Prostate gland (tissue), 2 donors: ENCODE measurements around the gene LCN15. TPM values are rescaled to one million over a fixed set of nuclear protein-coding genes. Genes with fewer than 3 reads are reported as not detected.

Experiments
- DNase-seq: peaks from one replicate; pipeline ENCODE4 v3.0.0-alpha.2; 2019; ENCODE audit warnings: low spot score
- H3K27ac ChIP-seq, 2 donors: fragments of 200-600 bp; sonication (generic); 2 replicates each; pipeline ENCODE4 v1.5.1; 2017 to 2019
- H3K27me3 ChIP-seq: fragments of 200-600 bp; sonication (generic); replicated peaks from 2 replicates; pipeline ENCODE4 v1.5.1; 2019; ENCODE audit not compliant: insufficient read depth
- H3K36me3 ChIP-seq, 2 donors: fragments of 200-600 bp; sonication (generic); 1 replicate in 1 of 2; 2 replicates in 1 of 2; pipeline versions ENCODE4 v1.5.1 to v1.8.1; 2017 to 2019
- H3K4me1 ChIP-seq: fragments of 200-600 bp; sonication (generic); replicated peaks from 2 replicates; pipeline ENCODE4 v1.5.1; 2019
- H3K4me3 ChIP-seq, 2 donors: fragments of 200-600 bp; sonication (generic); 2 replicates each; pipeline ENCODE4 v1.5.1; 2017 to 2019
- H3K9me3 ChIP-seq: fragments of 200-600 bp; sonication (generic); 2 replicates; pipeline ENCODE4 v1.5.1; 2017
- CTCF ChIP-seq, 4 experiments: fragments of 200-600 bp in 2 of 4; fragments of 450-650 bp in 2 of 4; sonication (generic) in 2 of 4; IDR thresholded peaks; 1 replicate in 3 of 4; 2 replicates in 1 of 4; pipeline ENCODE4 v1.5.1; 2016 to 2019; ENCODE audit warnings: antibody characterized with exemption in 4 of 4, mild to moderate bottlenecking in 2 of 4, moderate library complexity in 2 of 4
- POLR2A ChIP-seq: fragments of 450-650 bp; IDR thresholded peaks from one replicate; pipeline ENCODE4 v1.6.1; 2016; ENCODE audit warnings: antibody characterized with exemption, mild to moderate bottlenecking
- POLR2AphosphoS5 ChIP-seq: sonication (generic); formaldehyde crosslinking; IDR thresholded peaks from one replicate; pipeline ENCODE4 v1.6.1; 2017; ENCODE audit warnings: antibody characterized with exemption
- WGBS: methylation state at CpG from one replicate; pipeline ENCODE4 v1.1.5; 2018; 5-methylcytosine and 5-hydroxymethylcytosine counted together
- intact Hi-C: fragments of 100-400 bp; cut with DNase I; formaldehyde crosslinking; loops from one replicate; pipeline ENCODE4 v1.14.2; 2022
- total RNA-seq, 2 donors: library from RNA; depleted of rRNA; stranded (reverse); fragments of >200 nt; gene quantifications; one replicate each; pipeline ENCODE4 v1.1.0, GENCODE V29; 2016

LCN15 gene
- total RNA-seq, 2 donors from 2014 or later: 0.40 TPM; not detected in 1

DNA sequence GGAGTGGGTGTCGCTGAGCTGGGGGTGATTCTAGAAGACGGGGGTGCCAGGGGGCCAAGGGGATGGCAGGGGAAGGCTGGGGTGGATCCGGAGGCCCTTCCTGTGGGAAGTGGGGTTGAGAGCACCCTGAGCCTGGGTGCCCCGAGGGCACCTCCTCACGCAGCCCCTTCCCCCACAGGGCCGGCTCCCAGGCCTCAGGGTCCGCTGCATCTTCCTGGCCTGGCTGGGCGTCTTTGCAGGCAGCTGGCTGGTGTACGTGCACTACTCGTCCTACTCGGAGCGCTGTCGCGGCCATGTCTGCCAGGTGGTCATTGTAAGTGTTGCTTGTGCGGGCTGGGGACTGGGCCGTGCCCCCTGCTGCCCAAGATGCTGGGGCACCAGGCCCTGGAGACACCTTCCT, 46.9 kb downstream of the LCN15 start:
- DNase-seq: no peak
- Histone ChIP-seq H3K4me1 (no peaks in the 10 kb centered on the region), H3K4me3 (no peak overlapping the region), H3K36me3 (no peaks in the 10 kb centered on the region), H3K27ac (no peak overlapping the region), H3K9me3 (no peaks in the 10 kb centered on the region), H3K27me3 (no peaks in the 10 kb centered on the region)
- TF ChIP-seq CTCF (IDR thresholded peaks at IDR 0.05): no peak
- TF ChIP-seq POLR2A: no peak
- no peak for TF ChIP-seq POLR2AphosphoS5
- WGBS: 89% methylated on average over 16 of the region's 16 CpGs
- intact Hi-C loops: loop anchor here (2.0 kb wide), 1 partner anchor 13 kb away; no protein-coding TSS in a partner anchor

DNA sequence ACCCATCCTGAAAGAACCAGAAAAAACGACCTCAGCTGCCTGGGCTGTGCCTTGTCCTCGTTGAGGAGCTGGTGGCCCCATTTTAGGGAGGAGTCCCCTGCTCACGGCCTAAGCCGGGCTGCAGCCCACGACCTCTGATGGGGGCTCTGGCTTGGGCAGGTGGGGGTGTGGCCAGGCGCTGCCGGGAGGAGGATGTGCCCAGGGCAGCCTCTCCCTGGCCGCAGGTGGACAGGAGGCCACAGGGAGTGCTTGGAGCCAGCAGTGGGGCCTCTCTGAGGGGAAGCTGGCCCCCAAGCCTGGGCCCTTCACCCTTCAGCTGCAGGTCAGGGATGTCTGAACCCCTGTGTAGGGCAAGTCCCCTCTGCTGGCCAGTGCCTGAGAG, 49.4 kb downstream of the LCN15 start:
- Histone ChIP-seq H3K4me3 (no peak overlapping the region), H3K27me3 (no peaks in the 10 kb centered on the region), H3K27ac (no peak overlapping the region), H3K36me3 (no peaks in the 10 kb centered on the region), H3K4me1 (peaks cover 6% of the 10 kb centered on the region), H3K9me3 (no peaks in the 10 kb centered on the region)
- WGBS: 60% methylated on average over 8 of the region's 8 CpGs
- DNase-seq: no peak
- TF ChIP-seq POLR2AphosphoS5: no peak
- no peak for TF ChIP-seq CTCF (IDR thresholded peaks at IDR 0.05)
- no peak for TF ChIP-seq POLR2A
- intact Hi-C loops: no loop called here

DNA sequence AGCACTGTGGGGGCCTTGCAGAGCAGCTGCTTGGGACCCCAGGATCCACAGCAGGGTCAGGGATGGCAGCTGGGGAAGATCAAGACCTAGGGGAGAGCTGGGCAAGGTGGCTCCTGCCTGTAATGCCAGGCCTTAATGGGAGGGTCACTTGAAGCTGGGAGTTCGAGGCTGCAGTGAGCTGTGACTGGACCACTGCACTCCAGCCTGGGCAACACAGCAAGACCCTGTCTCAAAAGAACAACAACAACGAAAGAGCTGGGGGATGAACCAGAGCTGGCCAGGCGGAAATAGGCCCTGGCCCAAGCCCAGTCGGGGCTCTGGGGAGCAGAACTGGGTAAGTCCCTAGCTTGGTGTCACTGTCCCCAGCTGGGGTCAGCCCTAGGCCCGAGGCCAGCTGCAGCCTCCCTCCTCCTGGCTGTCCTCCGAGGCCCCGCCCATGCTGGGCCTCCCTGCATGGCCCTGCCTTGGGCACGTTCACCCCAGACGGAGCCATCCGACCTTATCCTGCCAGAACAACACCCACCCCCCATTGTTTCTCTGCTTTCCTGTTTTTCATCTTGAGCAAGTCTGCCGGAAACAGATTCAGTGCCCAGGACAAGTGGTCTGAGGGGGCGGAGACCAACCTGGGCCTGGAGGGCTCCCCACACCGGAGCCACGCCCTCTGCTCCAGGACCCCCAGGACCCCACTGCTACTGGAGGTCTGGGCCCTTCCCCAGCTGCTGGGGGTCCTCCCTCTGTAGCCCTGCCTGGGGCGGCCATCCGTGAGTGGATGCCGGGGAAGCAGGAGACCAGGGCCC, 50.0 kb downstream of the LCN15 start:
- no peak for DNase-seq
- H3K36me3 ChIP-seq: no peaks in the 10 kb centered on the region
- peaks cover 6% of the 10 kb centered on the region for H3K4me1 ChIP-seq
- intact Hi-C loops: no loop called here
- H3K27ac ChIP-seq: no peak overlapping the region
- H3K4me3 ChIP-seq: no peak overlapping the region
- H3K27me3 ChIP-seq: no peaks in the 10 kb centered on the region
- no peaks in the 10 kb centered on the region for H3K9me3 ChIP-seq
- WGBS: 68% methylated on average over 17 of the region's 17 CpGs
- TF ChIP-seq POLR2A (no peak), CTCF (IDR thresholded peaks at IDR 0.05) (no peak), POLR2AphosphoS5 (peak; percentile 18)

DNA sequence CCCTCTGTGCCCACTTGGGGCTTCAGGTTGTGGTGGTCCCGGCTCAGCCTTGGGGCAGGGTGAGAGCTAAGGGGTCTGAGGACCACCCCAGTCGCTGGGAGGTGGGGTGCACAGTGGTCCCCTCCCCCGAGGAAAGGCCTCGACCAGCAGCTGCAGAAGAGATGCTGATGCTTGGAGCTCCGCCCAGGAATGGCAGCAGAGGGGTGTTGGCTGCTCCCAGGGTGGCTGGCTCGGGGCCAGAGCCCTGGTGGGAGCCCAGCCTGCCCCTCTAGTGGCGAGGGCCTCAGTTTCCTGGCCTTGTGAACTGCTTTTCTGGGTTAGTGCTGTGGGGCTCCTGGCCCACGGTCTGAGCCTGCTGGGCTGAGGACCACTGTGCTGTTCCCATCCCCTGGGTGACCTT, 50.8 kb downstream of the LCN15 start:
- DNase-seq: no peak
- Histone ChIP-seq H3K27ac (peak overlapping the region in 1 of 2 donors; percentile 45), H3K4me3 (peak overlapping the region; percentile 38 to 57)

More for the DNA sequence above, 50.8 kb downstream of the LCN15 start:
- Histone ChIP-seq H3K4me1 (peaks cover 6% of the 10 kb centered on the region), H3K36me3 (no peaks in the 10 kb centered on the region), H3K9me3 (no peaks in the 10 kb centered on the region), H3K27me3 (no peaks in the 10 kb centered on the region)
- 36% methylated on average over 8 of the region's 8 CpGs for WGBS
- intact Hi-C loops: no loop called here
- TF ChIP-seq POLR2A: no peak
- TF ChIP-seq CTCF (IDR thresholded peaks at IDR 0.05): no peak
- no peak for TF ChIP-seq POLR2AphosphoS5
